ENCODE results near the gene RIC3.
A peak's percentile ranks its signal among the peaks of the same experiment; 100 is the strongest.

The RIC3 gene, protein sequence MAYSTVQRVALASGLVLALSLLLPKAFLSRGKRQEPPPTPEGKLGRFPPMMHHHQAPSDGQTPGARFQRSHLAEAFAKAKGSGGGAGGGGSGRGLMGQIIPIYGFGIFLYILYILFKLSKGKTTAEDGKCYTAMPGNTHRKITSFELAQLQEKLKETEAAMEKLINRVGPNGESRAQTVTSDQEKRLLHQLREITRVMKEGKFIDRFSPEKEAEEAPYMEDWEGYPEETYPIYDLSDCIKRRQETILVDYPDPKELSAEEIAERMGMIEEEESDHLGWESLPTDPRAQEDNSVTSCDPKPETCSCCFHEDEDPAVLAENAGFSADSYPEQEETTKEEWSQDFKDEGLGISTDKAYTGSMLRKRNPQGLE

DNA sequence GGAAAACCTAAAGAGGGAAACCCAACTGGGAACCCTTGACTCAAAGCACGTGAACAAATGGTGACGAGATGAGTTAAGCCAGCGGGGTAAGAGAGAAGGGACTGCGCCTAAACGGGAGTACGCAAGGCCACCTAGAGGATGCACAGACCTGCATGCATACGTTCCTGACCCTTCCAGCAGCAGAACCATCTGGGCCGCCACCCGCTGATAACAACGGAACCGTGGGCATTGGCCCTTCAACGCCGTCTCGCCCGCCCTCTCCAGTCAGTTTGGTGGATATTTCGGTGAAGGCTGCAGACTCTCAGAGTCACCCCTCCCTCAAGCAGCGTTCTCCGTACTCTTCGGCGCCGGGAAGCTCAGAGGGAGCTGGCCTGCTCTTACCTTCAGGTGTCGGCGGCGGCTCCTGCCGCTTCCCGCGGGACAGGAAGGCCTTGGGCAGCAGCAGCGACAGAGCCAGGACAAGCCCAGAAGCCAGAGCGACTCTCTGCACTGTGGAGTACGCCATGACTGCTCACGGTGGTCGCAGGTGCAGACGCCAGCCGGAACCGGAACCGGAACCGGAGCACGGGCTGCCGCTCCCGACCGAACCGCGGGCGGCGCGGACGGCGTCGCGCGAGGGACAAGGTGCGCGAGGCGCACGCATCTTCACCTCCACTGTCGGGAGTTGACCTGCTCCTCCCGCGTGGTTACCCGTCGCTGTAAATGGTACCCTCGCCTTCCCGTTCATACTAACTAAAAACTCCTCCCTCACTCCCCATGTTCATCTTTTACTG, at the start of gene RIC3:
Gene RIC3 (minus strand): TSS at position 541 of the 773 bp plus-strand sequence. CDS start 36 bp downstream, at position 505.
- DNase-seq (ENCODE audit: low read depth): peak; percentile 31

DNA sequence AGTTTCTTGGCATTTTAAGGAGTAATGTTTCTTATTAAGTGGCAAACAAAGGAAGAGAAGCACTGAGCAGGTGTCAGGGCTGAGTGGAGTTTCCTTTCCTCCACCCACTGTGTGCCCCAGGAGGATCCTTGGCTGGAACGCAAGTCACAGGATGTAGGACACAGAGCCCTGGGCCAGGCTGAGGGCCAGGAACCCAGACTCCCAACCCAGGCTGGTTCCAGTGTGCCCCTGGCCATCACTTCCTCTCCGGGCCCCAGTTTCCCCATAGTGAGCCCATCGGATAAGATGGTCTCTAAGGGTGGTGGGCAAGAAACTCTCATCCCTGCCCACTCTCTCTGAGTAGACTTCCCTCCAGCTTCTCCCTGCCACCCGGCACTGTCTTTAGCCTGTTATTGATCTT, 49.6 kb upstream of the RIC3 start:
- DNase-seq (ENCODE audit: low read depth): no peak

DNA sequence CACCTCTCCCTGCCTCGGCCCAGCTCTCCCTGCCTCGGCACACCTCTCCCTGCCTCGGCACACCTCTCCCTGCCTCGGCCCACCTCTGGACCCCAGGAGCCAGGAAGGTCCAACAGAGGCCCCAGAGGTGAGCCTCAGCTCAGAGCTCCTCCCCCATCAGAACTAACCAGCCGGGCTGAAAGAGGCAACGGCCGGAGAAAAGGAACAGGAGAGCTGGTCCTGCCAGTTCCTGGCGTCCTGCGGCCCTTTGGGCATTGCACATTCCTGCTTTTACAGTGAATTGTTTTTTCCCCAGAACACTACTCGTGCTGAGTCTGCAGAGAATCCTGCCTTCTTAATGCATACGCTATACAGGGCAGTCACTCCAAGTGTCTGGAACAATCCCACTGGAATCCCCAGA, 49.1 kb upstream of the RIC3 start:
- no peak for DNase-seq (ENCODE audit: low read depth)

DNA sequence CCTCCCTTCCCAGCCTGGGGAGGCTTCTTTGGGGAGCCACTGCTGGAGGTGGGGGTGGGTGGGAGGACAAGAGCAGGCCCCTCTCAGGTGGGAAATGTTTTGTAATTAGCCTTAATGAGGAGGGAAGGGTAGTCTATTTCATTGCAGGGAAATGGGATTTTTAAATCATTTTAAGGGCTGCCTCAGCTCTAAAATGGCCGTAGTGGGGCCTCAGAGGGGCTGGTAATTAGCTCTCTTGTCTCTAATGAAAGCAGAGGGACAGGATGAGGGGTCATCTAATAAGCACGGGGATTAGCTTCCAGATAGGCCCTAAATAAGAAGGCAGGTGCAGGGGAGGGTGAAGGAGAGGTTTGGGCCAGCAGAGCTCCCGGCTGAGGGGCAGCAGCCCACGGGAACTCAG, 48.3 kb upstream of the RIC3 start:
- no peak for DNase-seq (ENCODE audit: low read depth)

DNA sequence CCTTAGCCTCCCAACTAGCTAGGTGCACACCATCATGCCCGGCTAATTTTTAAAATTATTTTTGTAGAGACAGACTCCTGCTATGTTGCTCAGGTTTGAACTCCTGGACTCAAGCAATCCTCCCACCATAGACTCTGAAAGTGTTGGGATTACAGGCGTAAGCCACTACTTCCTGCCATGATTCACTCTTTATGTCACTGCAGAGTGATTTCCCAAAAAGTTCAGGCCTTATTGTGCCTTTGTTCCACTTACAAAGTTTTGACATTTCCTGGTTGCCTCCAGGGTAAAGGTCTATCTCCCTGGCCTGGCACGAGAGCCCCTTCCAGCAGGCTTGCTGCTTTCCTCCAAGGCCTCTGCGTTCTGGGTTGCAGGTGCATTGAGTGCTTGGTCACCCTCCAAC, 44.6 kb upstream of the RIC3 start:
- no peak for DNase-seq (ENCODE audit: low read depth)

DNA sequence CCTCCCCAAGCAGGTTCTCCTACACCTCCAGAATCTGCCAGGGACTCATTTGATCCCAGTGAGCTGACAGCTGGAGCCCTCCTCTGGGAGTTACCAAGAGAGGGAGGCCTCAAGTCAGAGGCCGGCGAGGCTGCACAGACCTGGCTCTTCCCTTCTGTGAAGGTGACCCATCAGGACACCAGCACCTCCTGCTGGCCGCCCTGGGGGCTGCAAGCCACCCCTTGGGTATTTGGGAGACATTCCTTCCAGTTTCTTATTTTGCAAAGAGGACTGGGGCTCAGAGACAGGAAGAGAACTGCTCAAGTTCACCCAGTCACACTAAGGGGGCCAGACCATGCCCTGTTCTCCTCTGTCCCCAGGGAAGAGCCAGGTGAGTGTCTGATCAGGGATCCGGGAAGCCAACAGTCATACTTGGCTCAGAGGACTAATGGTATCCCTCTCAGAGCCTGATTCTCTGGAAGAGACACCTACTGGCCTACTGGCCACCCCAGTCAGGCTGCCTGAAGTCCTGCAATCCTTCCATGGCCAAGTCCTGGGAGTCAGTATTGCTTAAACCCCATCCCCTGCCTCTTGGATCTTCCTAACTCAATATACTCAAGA, 40.5 kb upstream of the RIC3 start:
- no peak for DNase-seq (ENCODE audit: low read depth)

DNA sequence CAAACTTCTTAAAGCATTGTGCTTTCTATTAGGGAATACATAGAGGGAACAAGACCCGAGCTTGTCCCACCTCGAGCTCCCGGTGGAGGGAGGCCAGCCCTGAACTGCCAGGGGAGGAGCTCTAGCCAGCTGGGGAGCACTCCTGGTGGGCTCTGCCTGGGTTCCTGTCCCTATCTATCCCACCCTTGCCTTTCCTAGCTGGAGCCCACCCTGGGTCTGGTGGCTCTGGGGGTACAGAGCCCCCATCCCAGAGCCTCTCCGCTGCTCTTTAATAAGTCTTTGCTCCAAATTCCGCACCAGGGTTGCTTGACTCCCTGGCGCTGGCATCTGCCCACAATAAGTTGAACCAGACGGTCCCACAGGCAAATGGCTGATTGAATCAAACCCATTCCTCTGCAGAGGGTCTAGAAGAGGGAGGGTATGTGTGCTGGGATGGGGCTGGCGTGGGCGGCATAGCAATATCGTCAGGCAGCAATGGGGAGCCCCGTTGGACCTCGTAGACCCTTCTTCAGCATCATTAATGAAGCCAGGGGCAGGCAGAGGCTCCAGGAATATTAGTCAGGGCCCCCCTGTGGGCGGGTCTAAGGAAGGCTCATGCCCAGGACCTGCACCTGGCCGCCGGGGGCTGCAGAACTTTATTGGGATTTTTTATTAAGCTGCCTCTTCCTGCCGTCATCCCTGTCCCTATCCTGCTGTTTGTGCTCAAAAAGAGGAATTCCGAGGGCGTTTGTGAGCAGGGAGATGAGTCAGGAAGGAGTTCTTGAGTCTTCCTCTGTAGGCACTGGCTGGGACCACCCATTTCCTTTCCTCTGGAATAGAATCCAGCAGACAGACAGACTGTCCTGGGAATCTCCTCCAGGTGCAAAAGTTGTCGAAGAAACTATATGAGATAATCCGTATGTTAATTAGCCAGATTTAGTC, 38.5 kb upstream of the RIC3 start:
- DNase-seq (ENCODE audit: low read depth): no peak

DNA sequence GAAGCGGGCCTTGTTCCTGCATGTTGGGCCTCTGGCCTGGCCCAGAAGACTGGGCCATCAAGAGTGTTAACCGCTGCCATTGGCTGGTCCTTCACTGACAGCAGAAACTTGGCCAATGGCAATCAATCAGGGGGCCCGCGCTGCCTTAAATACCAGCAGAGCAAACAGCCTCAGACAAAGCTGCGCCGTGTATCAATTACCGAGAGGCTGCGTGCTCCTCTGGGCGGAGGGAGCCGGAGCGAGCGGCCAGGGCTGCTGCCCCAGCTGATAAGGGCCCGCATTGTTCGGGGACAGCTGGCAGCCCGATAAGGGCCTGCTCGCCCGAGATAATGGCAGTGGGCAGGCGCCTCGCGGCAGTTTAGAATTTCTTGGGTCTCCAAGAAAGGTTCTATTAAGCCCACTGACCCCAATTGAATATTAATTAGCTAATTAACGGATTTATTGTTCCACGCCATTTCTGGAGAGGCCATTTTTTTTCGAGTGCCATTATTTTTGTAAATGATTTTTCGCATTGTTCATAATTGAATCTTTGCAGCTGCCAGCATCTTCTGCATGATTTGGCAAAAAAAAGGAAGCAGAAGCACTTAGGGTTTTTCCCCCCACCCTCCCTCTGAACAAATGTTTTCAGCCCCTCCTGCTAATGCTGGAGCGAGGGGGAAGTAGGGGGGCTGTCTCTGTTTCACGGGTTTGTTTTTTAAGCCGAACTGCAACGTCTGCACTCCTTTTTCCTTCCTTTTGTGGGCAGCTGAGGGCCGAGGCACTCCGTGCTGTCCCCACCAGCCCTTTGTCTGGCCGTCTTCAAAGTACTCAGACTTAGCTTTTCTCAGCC, 37.6 kb upstream of the RIC3 start:
- no peak for DNase-seq (ENCODE audit: low read depth)

DNA sequence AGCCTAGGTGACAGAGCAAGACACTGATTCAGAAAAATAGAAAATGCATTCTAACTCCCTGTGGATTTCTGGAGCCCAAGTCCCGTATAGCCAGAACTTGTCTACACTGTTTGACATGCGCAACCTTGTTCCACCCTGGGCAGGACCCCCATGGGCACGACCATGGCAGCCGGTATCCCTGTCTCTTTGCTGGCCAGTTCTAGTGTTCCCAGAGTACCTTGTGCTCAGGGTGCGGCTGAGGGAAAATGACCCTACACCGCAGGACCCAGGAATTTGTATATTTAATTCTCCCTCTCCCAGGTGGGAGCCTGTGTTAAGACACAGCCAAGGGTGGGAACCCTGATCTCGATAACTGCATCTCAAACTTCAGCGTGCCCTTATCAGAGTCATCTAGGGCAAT, 36.7 kb upstream of the RIC3 start:
- DNase-seq (ENCODE audit: low read depth): no peak

DNA sequence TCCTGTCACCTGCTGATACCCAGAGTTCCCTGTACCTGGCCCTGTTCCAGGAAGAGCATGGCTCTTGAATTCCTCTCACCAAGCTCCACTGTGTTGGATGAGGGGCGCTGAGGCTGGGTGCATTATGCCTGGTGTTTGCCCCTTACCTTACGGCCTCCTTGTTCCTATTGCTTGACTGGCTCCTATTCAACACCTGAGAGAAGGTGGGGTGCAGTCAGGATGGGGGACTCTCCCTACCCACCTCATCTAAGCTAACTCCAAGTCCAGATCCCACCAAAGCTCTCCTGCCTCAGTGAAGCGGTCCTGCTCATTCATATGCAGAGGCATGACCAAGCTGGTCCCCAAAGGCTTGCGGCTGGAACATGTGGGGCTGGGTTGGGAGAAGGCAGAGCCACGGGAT, 35.8 kb upstream of the RIC3 start:
- no peak for DNase-seq (ENCODE audit: low read depth)

DNA sequence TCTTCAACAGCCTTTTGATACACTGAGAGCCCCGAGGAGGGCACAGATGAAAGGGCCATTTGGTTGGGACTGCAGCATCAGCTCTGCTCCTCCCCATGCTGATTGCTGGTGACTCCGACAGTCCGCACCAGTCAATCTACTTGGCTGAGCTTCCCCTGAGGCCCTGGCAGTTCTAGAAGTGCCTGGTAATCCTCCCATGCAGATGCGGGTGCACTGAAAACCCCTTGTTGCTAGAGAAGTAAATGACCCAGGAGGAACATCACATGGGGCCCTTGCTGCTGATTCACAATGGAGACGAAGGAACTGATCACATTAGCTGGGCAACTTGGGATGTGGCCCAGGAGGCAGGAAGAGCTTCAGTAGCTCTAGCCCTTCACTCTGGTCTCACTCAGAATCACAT, 35.2 kb upstream of the RIC3 start:
- DNase-seq (ENCODE audit: low read depth): no peak

DNA sequence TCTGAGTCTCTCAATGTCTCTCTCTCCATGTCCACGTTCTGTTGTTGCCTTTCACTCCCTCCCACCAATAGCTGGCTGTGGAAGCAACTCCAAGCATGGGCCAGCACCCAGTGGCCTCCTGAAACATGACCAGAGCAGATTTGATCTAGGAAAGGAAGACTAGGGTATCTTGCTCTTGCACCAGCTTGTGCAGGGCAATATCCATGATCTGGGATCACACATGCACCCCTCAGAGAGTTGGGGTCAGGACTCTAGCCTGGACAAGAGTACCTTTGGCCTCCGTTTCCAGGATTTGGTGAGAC, 34.5 kb upstream of the RIC3 start:
- DNase-seq (ENCODE audit: low read depth): no peak

DNA sequence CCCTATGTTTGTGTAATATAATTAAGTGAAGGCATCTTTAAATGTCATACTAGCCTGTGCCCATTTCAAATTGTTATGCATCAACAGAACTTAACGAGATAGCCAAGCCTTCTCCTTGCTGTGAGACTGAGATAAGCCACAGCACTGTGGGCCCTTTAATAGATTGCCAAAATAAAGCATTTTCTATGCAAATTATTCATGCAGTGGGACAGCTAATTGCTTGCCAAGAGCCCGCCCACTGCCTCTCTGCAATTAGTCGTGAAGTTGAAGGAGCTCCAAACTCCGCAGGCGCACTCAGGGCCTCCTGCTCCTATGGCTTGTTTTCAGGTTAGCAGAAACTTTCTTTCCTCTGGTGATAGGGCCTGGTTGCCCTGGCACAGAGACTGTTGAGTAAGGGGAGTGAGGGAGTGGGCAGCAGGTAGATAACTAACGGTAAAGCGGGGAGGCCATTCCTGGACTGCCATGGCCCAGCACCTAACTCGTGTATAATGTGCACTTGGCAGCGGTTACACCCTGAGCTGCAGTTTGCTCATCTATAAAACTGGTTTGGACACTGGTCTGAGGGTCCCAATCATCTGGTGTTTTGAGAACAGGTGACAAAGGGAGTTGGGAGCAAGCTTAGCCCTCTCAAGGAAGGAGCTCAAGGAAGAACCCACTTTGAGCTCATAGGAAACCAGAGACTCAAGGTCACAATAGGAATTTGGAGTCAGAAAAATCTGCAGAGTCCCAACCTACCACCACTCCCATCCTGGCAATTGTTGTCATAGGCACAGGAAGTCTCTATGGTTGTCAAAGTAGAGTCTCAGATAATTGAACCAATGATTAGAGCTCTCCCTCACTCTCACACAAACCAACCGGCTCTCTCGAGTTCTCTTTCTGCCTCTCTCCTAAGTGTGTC, 33.9 kb upstream of the RIC3 start:
- no peak for DNase-seq (ENCODE audit: low read depth)

DNA sequence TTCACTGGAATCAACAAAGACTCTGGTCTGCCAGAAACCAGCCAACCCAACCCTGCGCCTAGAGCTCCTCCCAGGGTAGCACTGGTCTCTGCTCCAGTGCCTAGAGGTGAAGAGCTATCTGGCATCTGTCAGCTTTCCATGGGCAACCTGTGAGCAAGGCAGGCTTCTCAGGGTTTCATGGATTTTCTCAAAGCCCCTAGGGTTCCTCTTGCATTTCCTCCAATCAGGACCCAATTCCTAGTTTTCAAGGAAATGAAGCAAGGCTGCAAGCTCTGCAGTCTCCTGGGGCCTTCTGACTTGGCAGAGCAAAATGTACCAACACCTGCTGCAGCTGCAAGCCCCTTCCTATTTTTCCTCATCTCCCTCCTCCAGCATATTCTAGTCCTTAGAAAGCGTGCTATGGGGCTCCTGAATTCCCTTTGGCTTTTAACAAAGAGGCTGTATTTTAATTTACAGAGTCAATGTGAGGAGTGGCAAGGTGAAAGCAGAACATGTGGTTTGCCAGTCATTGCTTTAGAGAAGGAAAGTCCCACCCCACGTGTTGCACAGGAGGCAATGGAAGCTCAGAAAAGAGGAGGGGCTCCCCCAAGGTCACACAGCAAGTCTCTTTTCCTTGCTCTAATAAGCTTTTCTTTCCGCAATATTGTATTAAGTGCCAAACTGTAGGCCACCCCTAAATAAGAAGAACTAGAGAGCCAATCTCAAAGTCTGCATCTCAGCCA, 33.0 kb upstream of the RIC3 start:
- DNase-seq (ENCODE audit: low read depth): no peak

DNA sequence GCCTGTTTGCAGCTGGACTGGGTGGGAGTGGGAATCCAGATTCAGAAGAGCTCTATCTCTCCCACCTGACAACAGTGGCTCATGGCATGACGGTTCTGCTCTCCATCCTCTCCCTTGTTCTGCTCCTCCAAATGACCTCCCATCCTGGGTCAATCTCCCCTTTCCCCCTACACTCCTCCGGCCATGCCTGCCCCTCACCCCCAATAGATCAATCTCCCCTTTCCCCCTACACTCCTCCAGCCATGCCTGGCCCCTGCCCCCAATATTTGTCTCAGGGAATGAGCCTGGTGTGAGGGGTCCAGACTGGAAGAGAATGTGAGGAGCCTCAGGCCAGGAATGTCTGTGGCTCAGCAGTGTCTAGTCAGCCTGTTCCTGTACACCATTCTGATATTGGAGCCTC, 30.9 kb upstream of the RIC3 start:
- no peak for DNase-seq (ENCODE audit: low read depth)

DNA sequence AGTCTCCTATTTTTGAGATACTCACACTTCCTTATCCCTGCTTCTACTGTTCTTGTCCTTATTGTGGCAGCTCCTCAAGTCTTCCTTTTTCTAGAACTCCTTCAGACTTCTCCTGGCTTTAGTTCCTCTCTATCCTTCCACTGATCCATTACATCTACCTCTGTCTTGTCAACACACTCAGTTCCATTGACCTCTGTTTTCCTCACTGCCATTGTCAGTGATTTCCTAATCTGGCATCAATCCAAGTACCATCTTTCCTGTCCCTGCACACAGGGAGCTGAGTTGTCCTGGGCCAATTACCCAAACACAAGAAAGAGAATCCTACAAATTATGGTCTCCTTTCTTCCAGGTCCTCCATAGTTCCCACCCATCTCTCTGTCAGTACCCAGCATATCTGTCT, 27.9 kb upstream of the RIC3 start:
- no peak for DNase-seq (ENCODE audit: low read depth)

DNA sequence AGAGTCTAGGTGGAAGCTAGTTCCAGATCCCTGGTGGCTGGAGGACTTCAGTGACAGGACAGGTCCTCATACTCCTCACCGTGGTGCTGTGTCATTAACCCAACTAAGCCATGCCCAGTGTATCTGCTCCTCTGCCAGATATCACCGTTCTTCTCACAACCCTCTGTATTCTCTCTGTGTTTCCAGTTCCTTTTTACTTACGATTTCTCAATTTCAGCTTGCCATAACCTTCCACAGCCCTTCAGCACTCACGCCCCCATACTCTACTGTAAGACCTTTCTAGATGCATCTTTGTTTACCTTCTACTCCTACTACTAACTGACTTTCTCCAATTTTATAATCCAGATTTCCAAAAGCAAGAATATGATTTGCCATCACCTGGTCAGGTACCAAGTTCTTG, 26.1 kb upstream of the RIC3 start:
- no peak for DNase-seq (ENCODE audit: low read depth)

DNA sequence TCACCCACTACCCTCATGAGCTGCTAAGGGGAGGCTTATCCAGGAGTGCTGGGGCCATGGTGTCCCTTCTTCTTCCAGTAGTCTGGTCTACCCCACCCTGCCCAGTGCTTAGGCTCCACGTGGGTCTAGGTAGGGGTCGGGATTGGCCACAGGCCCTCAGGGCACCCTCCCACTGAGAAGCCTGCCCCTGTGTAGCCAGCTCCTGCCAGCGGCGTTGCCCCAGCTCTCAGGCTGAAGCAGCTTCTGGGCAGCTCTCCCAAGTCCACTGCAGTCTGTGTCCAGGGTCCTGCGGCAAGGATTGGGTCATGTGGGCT, 24.0 kb upstream of the RIC3 start:
- DNase-seq (ENCODE audit: low read depth): no peak

DNA sequence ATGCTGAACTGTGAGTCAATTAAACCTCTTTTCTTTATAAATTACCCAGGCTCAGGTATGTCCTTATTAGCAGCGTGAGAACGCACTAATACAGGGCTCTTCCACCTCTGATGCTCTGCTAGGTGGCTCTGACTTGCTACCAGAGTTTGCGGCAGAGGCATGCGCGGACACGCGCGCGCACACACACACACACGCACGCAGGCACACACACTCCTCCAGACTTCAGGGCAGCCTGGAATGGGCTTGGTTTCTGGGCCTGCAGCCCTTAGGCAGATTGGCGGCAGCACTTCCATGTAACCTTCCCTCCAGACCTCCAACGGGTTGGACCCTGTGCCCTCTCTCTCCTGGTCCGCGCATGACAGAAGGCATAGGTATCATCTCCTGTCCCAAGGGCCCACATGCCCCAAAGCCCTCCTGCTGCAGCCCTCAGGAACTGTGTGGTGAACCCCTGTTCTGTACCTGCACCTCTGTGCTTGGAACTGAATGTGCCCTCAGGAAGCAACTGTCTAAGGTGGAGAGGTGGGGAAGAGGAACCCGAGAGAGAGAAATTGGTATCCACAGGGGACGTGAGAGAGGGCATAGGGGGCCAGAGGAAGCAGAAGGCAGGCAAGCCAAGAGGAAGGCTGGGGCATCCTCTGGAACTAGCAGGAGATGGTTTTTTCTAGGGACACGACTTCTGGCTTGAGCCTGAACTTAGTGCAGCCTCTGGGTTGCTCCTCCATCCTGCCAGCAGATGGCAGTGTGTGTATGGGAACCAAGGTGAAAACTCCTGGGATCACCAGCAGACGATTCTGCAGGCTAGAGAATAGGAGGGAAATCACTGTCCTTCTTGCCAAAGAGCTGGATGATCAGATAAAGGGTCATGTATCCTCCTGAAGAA, 23.4 kb upstream of the RIC3 start:
- no peak for DNase-seq (ENCODE audit: low read depth)

Measured in activated T-helper 1 cell treated with Interleukin-2 at 50 U/mL for 16 hours (primary cell).